ENCODE measurements around the gene AQP7.
"Not testable (repeated sequence)": the region's sequence is repeated elsewhere in the genome, so short reads cannot be mapped to it uniquely, and the experiment has no call there.

Gene AQP7

GRCh38 chr9:33395159-33395879 lies 7.0 kb downstream of the AQP7 start:
- not testable (repeated sequence) for DNase-seq

DNA sequence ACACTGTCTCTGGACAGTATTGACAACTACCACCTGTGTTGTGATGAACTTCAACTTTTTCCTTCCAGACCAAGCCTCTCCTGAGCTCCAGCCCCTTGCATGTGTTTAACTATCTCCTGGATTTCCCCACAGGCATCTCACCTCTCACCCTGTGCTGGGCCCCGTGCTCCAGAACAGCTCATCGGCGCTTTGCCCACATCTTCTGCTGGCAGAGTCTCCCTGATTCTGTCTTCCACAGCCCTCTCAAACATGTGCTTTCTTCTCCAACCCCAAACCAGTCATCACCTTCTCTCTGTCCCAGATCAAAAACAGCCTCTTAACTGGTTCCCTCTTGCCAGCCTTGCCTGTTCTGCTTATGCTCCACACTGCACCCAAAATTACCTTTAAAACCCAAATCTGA lies 8.4 kb downstream of the AQP7 start:
- not testable (repeated sequence) for DNase-seq, ATAC-seq

More at GRCh38 chr9:33395159-33395879, 7.0 kb downstream of the AQP7 start:
- ATAC-seq, result not testable (repeated sequence)

DNA sequence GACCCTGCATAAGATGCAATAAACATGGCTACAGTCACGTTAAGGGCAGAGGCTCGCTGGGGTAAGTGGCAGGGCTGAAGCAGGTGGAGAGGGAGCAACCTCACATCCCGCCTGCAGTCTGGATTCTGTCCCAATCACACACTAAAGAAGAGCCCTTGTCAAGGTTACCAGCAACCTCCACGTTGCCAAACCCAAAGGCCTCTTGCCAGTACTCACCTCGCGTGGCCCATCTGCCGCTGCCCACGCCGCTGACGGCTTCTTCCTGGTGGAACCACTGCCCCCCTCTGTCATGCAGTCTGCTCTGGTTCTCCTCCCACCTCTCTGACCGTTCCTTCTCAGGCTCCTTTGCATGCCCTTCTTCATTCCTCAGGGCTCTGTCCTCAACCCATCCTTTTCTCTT lies 8.8 kb downstream of the AQP7 start:
- ATAC-seq (no peak), DNase-seq (no peak)

DNA sequence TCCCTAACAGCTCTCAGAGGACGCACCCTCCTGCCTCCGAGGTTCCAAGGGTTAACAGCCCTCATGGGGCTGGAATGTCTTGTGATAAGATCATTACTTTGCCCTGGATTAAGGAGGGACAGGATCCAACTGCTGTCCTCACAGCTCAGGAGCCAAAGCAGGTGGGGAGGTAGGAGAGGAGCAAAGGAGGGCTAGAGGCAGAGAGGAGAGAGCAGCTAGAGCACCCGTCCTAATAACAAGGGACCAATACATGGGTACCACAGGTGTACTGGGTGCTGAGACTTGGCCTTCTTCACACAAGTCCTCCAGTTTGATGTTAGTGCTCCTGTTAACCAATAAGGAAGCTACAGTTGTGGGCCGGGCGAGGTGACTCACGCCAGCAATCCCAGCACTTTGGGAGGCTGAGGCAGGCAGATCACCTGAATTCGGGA lies 9.8 kb downstream of the AQP7 start:
- DNase-seq, ATAC-seq: not testable (repeated sequence)

- ATAC-seq, DNase-seq: not testable (repeated sequence)
These were observed 11.1 kb downstream of the AQP7 start for GRCh38 chr9:33391111-33391771.

DNA sequence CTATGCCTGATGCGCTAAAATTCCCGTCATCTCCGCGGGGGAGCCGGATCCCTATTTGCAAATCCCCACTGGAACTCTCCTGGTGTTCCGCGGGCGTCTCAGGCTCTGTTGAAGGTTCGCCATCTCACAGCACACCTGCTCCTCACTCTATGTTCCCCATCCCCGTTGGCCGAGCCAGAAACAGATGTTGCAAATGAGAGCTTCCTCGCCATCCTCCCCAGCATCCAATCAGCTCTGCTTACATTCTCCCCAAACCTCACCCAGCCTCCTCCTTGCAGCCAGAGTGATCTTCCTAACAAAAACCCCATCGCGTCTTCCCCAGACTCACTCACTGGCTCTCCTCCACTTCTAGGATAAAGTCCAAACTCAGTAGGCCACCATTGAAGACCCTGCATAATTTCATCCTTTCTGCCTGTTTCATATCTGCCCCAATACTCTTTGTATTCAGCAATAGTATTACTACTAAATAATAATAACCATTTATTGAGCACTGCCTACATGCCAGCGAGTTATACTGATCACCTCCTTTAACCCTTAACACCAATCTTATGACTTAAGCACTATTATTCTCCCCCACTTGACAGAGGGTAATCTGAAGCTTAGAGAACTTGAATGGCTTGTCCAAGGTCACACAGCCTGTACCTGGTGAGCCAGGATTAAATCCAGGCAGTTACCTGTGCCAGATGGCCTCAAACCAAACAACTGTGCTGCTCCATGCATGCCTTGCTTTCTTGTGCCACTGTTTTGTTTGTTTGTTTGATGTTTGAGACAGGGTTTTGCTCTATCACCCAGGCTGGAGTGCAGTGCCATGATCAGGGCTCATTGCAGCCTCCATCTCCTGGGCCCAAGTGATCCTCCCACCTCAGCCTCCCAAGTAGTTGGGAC lies 14.0 kb downstream of the AQP7 start:
- DNase-seq (no peak), ATAC-seq (no peak)

- not testable (repeated sequence) for ATAC-seq, DNase-seq
These were observed 15.4 kb downstream of the AQP7 start for GRCh38 chr9:33386998-33387397.

DNA sequence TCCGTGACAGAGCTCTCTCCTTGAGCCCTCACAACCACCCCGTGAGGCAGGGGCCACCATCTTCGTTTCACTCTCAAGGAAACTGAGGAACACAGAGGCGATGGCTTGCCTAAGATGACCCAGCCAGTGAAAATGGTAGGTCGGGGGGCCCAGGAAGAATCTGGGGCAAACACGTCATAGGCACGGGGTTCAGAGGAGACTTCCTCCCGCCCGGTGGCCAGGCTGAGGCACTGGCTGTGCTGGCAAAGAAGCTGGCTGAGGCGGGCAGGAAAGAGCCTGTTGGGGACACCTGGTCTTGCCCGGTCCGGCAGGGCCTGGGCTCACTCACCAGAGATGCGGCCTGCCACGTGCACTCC lies 15.7 kb downstream of the AQP7 start:
- ATAC-seq, result not testable (repeated sequence)

DNA sequence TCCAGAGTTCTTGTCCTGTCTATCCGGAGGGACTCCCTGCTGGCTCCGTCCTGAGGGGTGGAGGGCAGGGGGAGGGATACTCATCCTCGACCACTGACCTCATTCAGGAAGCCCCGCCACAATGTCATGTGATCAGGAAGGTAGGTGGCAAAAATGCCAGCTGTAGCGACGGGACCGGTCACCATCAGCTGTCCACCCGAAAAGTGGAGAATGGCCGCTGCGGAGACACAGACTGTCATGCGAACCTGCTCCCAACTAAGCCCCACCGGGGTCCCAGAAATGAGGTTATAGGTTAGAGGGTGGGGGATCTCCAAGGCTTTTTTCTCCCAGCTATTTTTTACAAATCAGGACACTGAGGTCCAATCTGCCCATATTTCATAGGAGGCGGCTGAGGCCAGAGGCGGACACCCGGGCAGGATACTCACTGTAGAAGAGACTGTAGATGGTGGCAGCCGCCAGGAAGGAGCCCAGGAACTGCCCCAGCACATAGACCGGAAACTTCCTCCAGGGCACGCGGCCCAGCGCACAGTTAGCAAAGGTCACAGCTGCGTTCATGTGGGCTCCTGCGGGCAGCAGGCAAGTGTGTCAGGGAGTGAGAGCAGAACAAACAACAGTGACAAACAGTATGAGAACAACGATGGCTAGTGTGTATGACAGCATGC lies 16.3 kb downstream of the AQP7 start:
- DNase-seq, ATAC-seq: not testable (repeated sequence)

More for the DNA sequence above, 15.7 kb downstream of the AQP7 start:
- DNase-seq, result not testable (repeated sequence)

- not testable (repeated sequence) for ATAC-seq, DNase-seq
These were observed 16.8 kb downstream of the AQP7 start for GRCh38 chr9:33385536-33385935.

DNA sequence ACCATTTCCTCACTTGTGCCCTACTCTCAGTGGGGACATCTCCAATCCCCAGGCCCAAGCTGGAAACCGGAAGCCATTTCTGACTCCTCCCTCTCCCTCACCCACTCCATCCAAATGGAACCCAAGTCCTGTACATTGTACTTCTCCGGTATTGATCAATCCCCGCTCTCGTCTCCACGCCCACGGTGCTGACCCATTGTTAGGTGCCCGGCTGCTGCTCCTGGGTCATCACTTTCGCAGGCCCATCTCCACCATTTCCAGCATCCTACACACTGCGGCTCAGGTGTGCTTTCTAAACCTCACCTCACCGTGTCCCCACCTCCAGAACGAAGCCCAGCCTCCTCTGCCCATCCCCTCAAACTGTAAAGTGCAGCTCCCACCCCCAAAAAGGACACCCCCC lies 19.0 kb downstream of the AQP7 start:
- not testable (repeated sequence) for ATAC-seq, DNase-seq

GRCh38 chr9:33382397-33382796 lies 20.0 kb downstream of the AQP7 start:
- ATAC-seq, DNase-seq: not testable (repeated sequence)

GRCh38 chr9:33381231-33381791 lies 21.1 kb downstream of the AQP7 start:
- no peak for ATAC-seq

GRCh38 chr9:33380390-33381094 lies 21.8 kb downstream of the AQP7 start:
- ATAC-seq (no peak), DNase-seq (no peak)

More at GRCh38 chr9:33381231-33381791, 21.1 kb downstream of the AQP7 start:
- no peak for DNase-seq

DNA sequence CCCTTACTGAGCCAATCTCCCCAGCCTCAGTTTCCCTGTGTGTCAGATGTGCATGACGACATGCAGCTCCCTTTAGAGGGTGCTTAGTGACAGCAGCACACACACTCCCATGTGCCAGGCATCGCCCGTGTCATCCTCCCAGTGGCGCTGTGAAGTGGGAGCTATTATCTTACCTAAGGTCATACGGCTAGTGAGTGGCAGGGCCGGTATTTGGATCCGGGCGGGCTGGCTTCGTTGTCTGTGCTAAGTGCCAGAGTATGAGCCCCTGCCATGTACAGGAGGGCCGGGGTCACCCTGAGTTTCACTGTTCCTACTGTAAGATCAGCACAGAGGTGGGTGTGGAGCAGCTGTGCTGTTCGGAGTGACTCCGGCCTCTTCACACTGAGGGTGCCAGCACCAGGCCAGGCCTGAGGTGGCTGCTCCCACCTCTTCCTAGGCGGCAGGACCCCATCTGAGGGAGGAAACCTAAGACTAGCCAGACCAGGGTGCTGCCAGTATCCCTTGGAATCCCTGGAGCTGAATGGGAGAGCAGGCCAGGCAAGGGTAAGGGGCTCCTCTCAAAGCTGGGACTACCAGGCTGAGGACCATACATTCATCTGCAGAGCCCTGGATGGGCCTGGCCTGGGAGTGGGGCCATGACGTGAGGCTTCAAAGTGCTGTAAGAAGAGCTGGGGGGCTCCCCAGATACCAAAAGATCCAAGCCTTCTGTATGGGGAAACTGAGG lies 22.5 kb downstream of the AQP7 start:
- DNase-seq, result no peak
- ATAC-seq, result no peak

DNA sequence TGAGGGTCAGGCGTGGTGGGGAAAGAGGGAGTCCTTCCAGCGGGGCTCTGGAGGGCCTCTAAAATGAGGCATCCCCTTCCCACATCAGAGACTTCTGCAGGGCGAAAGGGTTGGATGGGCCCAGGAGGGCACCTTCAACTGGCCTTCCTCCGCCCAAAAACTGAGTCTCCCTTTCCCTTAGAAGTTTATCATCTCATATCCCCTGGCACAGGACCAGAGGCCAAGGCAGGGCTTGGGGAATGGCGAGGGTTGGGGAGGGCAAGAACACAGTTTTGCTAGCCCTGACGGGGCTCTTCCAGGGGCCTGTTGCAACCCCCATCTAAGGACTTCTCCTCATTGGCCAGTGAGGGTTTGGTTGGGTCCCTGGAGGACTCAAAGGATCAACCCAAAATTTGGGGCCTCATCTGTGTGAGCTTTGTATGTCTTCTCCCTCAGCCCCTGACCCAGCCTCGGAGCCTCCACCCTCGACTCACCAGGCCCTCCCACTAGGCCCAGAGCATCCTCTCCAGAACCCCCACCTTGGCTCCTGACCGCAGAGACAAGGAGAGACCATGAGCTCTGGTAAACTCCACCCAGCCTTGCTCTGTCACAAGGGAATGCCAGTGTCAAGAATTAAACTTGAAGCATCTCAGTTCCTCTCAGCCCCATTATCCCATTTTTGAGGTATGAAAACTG lies 24.1 kb downstream of the AQP7 start:
- ATAC-seq (no peak), DNase-seq (no peak)

DNA sequence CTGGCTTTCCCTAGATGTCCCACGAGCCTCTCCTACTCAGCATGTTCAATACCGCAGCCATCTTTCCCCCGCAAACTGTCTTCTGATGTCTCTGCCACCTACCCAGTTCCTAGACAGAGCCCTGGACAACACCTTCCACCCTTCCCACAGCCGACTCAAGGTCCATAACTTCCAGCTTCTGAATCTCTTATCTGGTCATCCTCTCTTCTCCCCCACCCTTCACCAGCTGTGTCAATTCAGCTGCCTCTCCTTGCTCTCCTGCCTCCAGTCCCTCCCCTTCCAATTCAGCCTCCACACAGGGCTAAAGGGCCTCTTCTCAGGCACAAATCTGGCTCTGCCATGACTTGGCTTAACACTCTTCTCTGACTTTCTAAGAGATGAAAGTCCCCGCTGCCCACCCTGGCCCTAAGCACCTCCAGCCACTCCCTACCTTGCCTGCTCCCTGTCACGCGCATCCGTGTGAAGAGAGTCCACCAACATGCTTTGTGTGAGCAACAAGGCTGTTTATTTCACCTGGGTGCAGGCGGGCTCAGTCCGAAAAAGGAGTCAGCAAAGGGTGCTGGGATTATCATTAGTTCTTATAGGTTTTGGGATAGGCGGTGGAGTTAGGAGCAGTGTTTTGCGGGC lies 25.2 kb downstream of the AQP7 start:
- ATAC-seq, result no peak

GRCh38 chr9:33375841-33376321 lies 26.5 kb downstream of the AQP7 start:
- no peak for ATAC-seq
- no peak for DNase-seq

More for the DNA sequence above, 25.2 kb downstream of the AQP7 start:
- no peak for DNase-seq
